ENCODE results near the gene FBLN2. TPM values are rescaled to one million over a fixed set of nuclear protein-coding genes. Genes with fewer than 3 reads are reported as not detected.
A peak's percentile ranks its signal among the peaks of the same experiment; 100 is the strongest.

The FBLN2 gene
- total and polyA plus RNA-seq, 2 of the 4 experiments (the other 2 are of a cell fraction) = 11.8 to 60.8 TPM

GRCh38 chr3:13552857-13553652 is 4.1 kb downstream of the FBLN2 start:
- H4K91ac ChIP-seq (ENCODE audit: insufficient read depth, low read depth, low read length) = no peak overlapping the region
- no peaks in the 10 kb centered on the region for H3K36me3 ChIP-seq (ENCODE audit: control insufficient read depth, insufficient read depth, low read length)
- no peak overlapping the region for H2BK20ac ChIP-seq (ENCODE audit: low read depth, low read length)
- CTCF ChIA-PET = interaction anchor here (1.0 kb wide), 1 partner anchor 95 kb away, joined by 6 read pairs; no protein-coding TSS in a partner anchor
- H2BK15ac ChIP-seq (ENCODE audit: low read depth, low read length) = no peak overlapping the region
- H2BK5ac ChIP-seq (ENCODE audit: low read depth, low read length, poor library complexity, severe bottlenecking) = no peak overlapping the region
- H3K18ac ChIP-seq (ENCODE audit: low read depth, low read length) = no peak overlapping the region
- H4K5ac ChIP-seq (ENCODE audit: low read depth, low read length) = no peak overlapping the region
- BruUV-seq (replicated peaks) = no TSS peak
- no peak overlapping the region for H3K4me3 ChIP-seq (ENCODE audit: insufficient read depth, low read depth, low read length)
- no peak overlapping the region for H2AFZ ChIP-seq (replicated peaks; ENCODE audit: low read length, poor library complexity)
- no peak overlapping the region for H3K14ac ChIP-seq (replicated peaks; ENCODE audit: low read depth, low read length)
- ATAC-seq (ENCODE audit: low read depth) = no peak
- 77% methylated on average over 9 of the region's 28 CpGs; no CpG with 5 or more reads in 1 of the 2 experiments for WGBS, 2 experiments (ENCODE audit: extremely low coverage in 2 of 2, insufficient read length in 1 of 2)
- peaks cover 4% of the 10 kb centered on the region for H3K4me1 ChIP-seq (ENCODE audit: control insufficient read depth, insufficient read depth, low read length)
- H2AK5ac ChIP-seq (ENCODE audit: low read depth, low read length) = no peak overlapping the region
- dilution Hi-C loops (cut with HindIII; ENCODE audit: low sequenced_read_pairs, unreplicated experiment) = no loop called here
- H3K27ac ChIP-seq (ENCODE audit: insufficient read depth, low read length) = no peak overlapping the region
- H3K4me2 ChIP-seq (ENCODE audit: low read depth, low read length) = no peak overlapping the region
- no peak overlapping the region for H3K56ac ChIP-seq (ENCODE audit: extremely low read depth, insufficient read depth, low read length)
- no peak overlapping the region for H4K8ac ChIP-seq (ENCODE audit: low read depth in 2 of 2, low read length in 2 of 2)
- no peaks in the 10 kb centered on the region for H3K9me3 ChIP-seq (ENCODE audit: control insufficient read depth, insufficient read depth, low read length)
- POLR2A ChIA-PET (ENCODE audit: unreplicated experiment) = no interaction called here
- H4K20me1 ChIP-seq (ENCODE audit: insufficient read depth, low read length) = no peaks in the 10 kb centered on the region
- DNase-seq = no peak
- H2AK9ac ChIP-seq (replicated peaks; ENCODE audit: low read depth, low read length, poor library complexity) = peak overlapping the region; percentile 55
- H3K9me1 ChIP-seq (ENCODE audit: insufficient read depth, low read length) = no peaks in the 10 kb centered on the region
- no peaks in the 10 kb centered on the region for H3K79me1 ChIP-seq (ENCODE audit: low read depth in 1 of 2, low read length in 2 of 2)
- in situ Hi-C loops (cut with MboI; ENCODE audit: low sequenced_read_pairs) = no loop called here
- no peak overlapping the region for H2BK120ac ChIP-seq (ENCODE audit: low read depth, low read length)
- no peak overlapping the region for H3K23ac ChIP-seq (ENCODE audit: low read depth, low read length)
- no peak overlapping the region for H3K9ac ChIP-seq (ENCODE audit: low read depth, low read length)
- peaks cover 3% of the 10 kb centered on the region; the same call in 1 of the 2 replicates for H3K27me3 ChIP-seq (ENCODE audit: control insufficient read depth, insufficient read depth, low read length)
- intact Hi-C loops (cut with micrococcal nuclease) = no loop called here
- no peak overlapping the region for H3K4ac ChIP-seq (ENCODE audit: low read depth, low read length)
- no peak for TF ChIP-seq ELK1 (IDR thresholded peaks at IDR 0.05; ENCODE audit: borderline replicate concordance, low read depth, low read length)
- no peak for TF ChIP-seq BHLHE40 (IDR thresholded peaks at IDR 0.05; ENCODE audit: low read depth, low read length)
- TF ChIP-seq RFX5 (IDR thresholded peaks at IDR 0.05; ENCODE audit: low read depth, low read length) = no peak
- TF ChIP-seq MAZ (IDR thresholded peaks at IDR 0.05; ENCODE audit: borderline replicate concordance, low read depth, low read length) = no peak
- TF ChIP-seq MAFK (IDR thresholded peaks at IDR 0.05; ENCODE audit: low read depth, low read length) = no peak
- no peak for TF ChIP-seq SMC3 (IDR thresholded peaks at IDR 0.05; ENCODE audit: low read depth, low read length)
- TF ChIP-seq CEBPB (IDR thresholded peaks at IDR 0.05; ENCODE audit: low read depth, low read length) = no peak
- no peak for TF ChIP-seq POLR2A (IDR thresholded peaks at IDR 0.05; ENCODE audit: low read depth, low read length)
- no peak for TF ChIP-seq CTCF (conservative IDR thresholded peaks at IDR 0.05; ENCODE audit: low read depth, low read length)
- no peak for TF ChIP-seq RCOR1 (IDR thresholded peaks at IDR 0.05; ENCODE audit: insufficient replicate concordance, low read length)
- no peak for TF ChIP-seq MXI1 (IDR thresholded peaks at IDR 0.05; ENCODE audit: borderline replicate concordance, low read depth, low read length)
- TF ChIP-seq RAD21 (IDR thresholded peaks at IDR 0.05; ENCODE audit: low read length) = no peak
- TF ChIP-seq CHD1 (IDR thresholded peaks at IDR 0.05; ENCODE audit: low read depth, low read length) = no peak
- TF ChIP-seq NFE2L2 (IDR thresholded peaks at IDR 0.05; ENCODE audit: low read depth, low read length) = no peak
- no peak for TF ChIP-seq USF2 (IDR thresholded peaks at IDR 0.05; ENCODE audit: low read depth, low read length)

Data from IMR-90 (cell line).